SK-N-SH treated with all-trans-retinoic acid at 6 μM for 48 hours (cell line): ENCODE data around the gene HOPX.

ENCODE experiments used
- CSRNP3 ChIP-seq: fragments of 250-450 bp; sonication (Bioruptor Pico); IDR thresholded peaks from 2 replicates; pipeline ENCODE4 v1.5.1; 2021; ENCODE audit warnings: mild to moderate bottlenecking, moderate library complexity
- ESRRG ChIP-seq: fragments of 250-450 bp; sonication (Bioruptor Pico); IDR thresholded peaks from 2 replicates; pipeline ENCODE4 v1.6.1; 2021; ENCODE audit warnings: mild to moderate bottlenecking
- OSR1 ChIP-seq: fragments of 250-450 bp; sonication (Bioruptor Pico); IDR thresholded peaks from 2 replicates; pipeline ENCODE4 v1.8.0; 2022; ENCODE audit warnings: moderate library complexity, mild to moderate bottlenecking, inconsistent platforms
- PATZ1 ChIP-seq: fragments of 250-450 bp; sonication (Bioruptor Pico); IDR thresholded peaks from 2 replicates; pipeline ENCODE4 v1.8.0; 2020; ENCODE audit warnings: mild to moderate bottlenecking, moderate library complexity, borderline replicate concordance
- PPARA ChIP-seq: fragments of 250-450 bp; sonication (Bioruptor Pico); IDR thresholded peaks from 2 replicates; pipeline ENCODE4 v1.5.0; 2020; ENCODE audit warnings: mild to moderate bottlenecking, borderline replicate concordance
- SNAI2 ChIP-seq: fragments of 250-450 bp; sonication (Bioruptor Pico); IDR thresholded peaks from 2 replicates; pipeline ENCODE4 v1.5.0; 2020; ENCODE audit warnings: mild to moderate bottlenecking, moderate library complexity
- TCF4 ChIP-seq: fragments of 250-450 bp; sonication (Bioruptor Pico); IDR thresholded peaks from 2 replicates; pipeline ENCODE4 v1.8.0; 2021; ENCODE audit warnings: mild to moderate bottlenecking, moderate library complexity, borderline replicate concordance
- TSHZ2 ChIP-seq: fragments of 250-450 bp; sonication (Bioruptor Pico); IDR thresholded peaks from 2 replicates; pipeline ENCODE4 v1.5.0; 2020; ENCODE audit warnings: mild to moderate bottlenecking, moderate library complexity
- ZC3H10 ChIP-seq: fragments of 250-450 bp; sonication (Bioruptor Pico); IDR thresholded peaks from 2 replicates; pipeline ENCODE4 v1.5.1; 2021; ENCODE audit warnings: mild to moderate bottlenecking, moderate library complexity
- ZFP3 ChIP-seq: fragments of 250-450 bp; sonication (Bioruptor Pico); IDR thresholded peaks from 2 replicates; pipeline ENCODE4 v1.5.0; 2020; ENCODE audit warnings: mild to moderate bottlenecking, moderate library complexity
- ZFP30 ChIP-seq: fragments of 450-650 bp; formaldehyde crosslinking; IDR thresholded peaks from 2 replicates; pipeline ENCODE4 v1.5.0; 2022; ENCODE audit warnings: mild to moderate bottlenecking, moderate library complexity
- ZNF565 ChIP-seq: fragments of 450-650 bp; formaldehyde crosslinking; conservative IDR thresholded peaks from 2 replicates; pipeline ENCODE4 v1.5.0; 2020; ENCODE audit warnings: low read depth, mild to moderate bottlenecking, moderate library complexity
- ZNF70 ChIP-seq: fragments of 450-650 bp; formaldehyde crosslinking; IDR thresholded peaks from 2 replicates; pipeline ENCODE4 v1.5.0; 2020; ENCODE audit warnings: mild to moderate bottlenecking, moderate library complexity

GRCh38 chr4:56618734-56619133, 62.4 kb downstream of the HOPX start:
- no peak for TF ChIP-seq ZFP30
- no peak for TF ChIP-seq ZFP3 (CRISPR knock-in tag)
- TF ChIP-seq ZC3H10 (CRISPR knock-in tag): no peak
- TF ChIP-seq OSR1 (CRISPR knock-in tag): no peak
- TF ChIP-seq CSRNP3: no peak
- no peak for TF ChIP-seq TSHZ2 (CRISPR knock-in tag)
- no peak for TF ChIP-seq SNAI2 (CRISPR knock-in tag)
- TF ChIP-seq ZNF565 (CRISPR knock-in tag): no peak
- TF ChIP-seq PPARA (CRISPR knock-in tag): no peak
- TF ChIP-seq ZNF70 (CRISPR knock-in tag): no peak
- peak; percentile 63 for TF ChIP-seq TCF4 (CRISPR knock-in tag)
- TF ChIP-seq PATZ1 (CRISPR knock-in tag): no peak
- TF ChIP-seq ESRRG (CRISPR knock-in tag): no peak
